AG04449 (cell line): ENCODE results near the gene SLC25A18.

Source experiments
- CTCF ChIA-PET: fragments of 350-600 bp; formaldehyde crosslinking; extraction: SDS; loops from one replicate; lab custom pipeline; 2021; ENCODE audit warnings: antibody characterized with exemption; lab: Yijun Ruan, JAX
- POLR2A ChIA-PET: fragments of 400-600, 350-600 bp; formaldehyde crosslinking; extraction: SDS; loops from one replicate; lab custom pipeline; 2020; ENCODE audit warnings: antibody characterized with exemption, inconsistent platforms; lab: Yijun Ruan, JAX
- DNase-seq: peaks from one replicate; pipeline ENCODE4 v3.0.0-alpha.2; 2010; ENCODE audit warnings: low read depth, low spot score
- H3K4me3 ChIP-seq: 2 replicates; pipeline ENCODE4 v1.5.1; 2011; ENCODE audit warnings: low read depth, mild to moderate bottlenecking, control low read depth, low read length
- TF ChIP-seq, protein P1 (sequence below): IDR thresholded peaks from one replicate; pipeline ENCODE4 v1.5.1; 2011; ENCODE audit warnings: mild to moderate bottlenecking, moderate library complexity, low read length, control low read depth, inconsistent platforms; ENCODE audit not compliant: insufficient read depth; ENCODE audit errors: missing control alignments

SLC25A18 gene

DNA sequence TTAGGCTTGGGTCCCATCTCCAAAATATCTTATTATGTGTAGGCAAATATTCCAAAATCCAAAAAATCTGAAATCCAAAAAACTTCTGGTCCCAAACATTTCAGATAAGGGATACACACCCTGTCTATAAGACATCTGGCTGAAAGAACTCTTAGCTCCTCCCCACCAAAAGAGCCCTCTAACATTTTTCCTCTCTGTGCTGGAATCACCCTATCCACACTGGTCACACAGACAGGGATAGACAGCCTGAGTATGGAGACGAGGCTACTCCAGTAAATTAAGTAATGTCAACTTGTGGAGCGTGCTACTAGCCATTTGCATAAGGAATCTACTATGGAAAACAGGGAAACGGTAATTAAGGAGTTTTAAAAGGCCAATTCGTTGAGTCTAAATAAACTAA lies 40.4 kb downstream of the SLC25A18 start:
- TF ChIP-seq, protein P1, sequence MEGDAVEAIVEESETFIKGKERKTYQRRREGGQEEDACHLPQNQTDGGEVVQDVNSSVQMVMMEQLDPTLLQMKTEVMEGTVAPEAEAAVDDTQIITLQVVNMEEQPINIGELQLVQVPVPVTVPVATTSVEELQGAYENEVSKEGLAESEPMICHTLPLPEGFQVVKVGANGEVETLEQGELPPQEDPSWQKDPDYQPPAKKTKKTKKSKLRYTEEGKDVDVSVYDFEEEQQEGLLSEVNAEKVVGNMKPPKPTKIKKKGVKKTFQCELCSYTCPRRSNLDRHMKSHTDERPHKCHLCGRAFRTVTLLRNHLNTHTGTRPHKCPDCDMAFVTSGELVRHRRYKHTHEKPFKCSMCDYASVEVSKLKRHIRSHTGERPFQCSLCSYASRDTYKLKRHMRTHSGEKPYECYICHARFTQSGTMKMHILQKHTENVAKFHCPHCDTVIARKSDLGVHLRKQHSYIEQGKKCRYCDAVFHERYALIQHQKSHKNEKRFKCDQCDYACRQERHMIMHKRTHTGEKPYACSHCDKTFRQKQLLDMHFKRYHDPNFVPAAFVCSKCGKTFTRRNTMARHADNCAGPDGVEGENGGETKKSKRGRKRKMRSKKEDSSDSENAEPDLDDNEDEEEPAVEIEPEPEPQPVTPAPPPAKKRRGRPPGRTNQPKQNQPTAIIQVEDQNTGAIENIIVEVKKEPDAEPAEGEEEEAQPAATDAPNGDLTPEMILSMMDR, result no peak
- DNase-seq, result no peak
- CTCF ChIA-PET, result interaction anchor here (0.6 kb wide), 1 partner anchor 432 kb away, joined by 3 read pairs; no protein-coding TSS in a partner anchor
- H3K4me3 ChIP-seq, result no peak overlapping the region
- POLR2A ChIA-PET, result no interaction called here

- POLR2A ChIA-PET, result no interaction called here
These were observed 43.2 kb downstream of the SLC25A18 start for GRCh38 chr22:17606496-17606895.

DNA sequence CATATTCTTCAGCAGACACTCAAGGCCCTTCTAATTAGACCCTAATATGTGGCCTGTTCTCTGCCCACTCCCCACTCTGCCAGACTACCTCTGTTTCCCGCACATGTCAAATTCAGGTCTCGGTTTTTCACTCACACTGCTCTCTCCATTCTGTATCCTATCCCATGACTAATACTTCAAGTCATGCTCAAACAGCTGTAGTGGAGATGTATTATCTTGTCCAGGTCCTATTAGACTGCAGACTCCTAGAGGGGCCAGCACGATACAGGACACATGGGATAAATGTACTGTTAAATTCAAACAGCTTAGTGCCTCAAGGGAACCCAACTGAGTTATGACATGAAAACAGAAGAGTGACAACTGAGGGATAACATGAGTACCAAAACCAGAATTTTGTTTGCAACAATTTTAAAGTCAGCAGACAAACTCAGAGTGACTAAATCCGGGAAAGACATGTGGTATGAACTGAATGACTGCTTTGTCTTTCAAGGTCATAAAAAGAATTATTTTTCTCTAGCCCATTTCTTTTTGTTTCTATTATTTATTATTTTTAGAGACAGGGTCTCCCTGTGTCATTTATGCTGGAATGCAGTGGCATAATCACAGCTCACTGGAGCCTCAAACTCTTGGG lies 44.7 kb downstream of the SLC25A18 start:
- CTCF ChIA-PET, result interaction anchor here (1.0 kb wide), 1 partner anchor 49 kb away, joined by 3 read pairs; no protein-coding TSS in a partner anchor
- H3K4me3 ChIP-seq, result no peak overlapping the region
- TF ChIP-seq, protein P1, result no peak
- DNase-seq, result no peak
- POLR2A ChIA-PET, result no interaction called here

More at GRCh38 chr22:17606496-17606895, 43.2 kb downstream of the SLC25A18 start:
- DNase-seq, result peak; percentile 36
- H3K4me3 ChIP-seq, result no peak overlapping the region
- CTCF ChIA-PET, result interaction anchor here (0.6 to 1.9 kb wide), 2 partner anchors 12 to 1653 kb away, joined by 4 to 6 read pairs; no protein-coding TSS in a partner anchor
- TF ChIP-seq, protein P1, result no peak

DNA sequence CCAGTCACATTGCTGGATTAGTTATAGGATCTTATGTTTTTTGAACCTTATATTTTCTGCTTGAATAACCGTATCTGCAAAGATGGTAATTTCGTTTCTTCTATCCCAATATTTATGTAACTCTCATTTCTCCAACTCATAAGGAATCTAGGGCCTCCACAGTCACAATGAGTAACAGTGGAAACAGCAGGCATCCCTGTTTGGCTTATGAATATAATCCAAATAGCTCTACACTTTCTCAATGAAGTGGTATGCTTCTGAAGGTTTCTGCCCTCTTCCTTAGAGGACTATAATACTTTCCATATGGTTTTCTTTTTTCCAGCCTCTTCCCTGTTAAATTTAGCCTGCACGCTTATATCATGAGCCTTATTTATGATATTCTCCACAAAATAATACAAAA lies 48.8 kb downstream of the SLC25A18 start:
- no peak overlapping the region for H3K4me3 ChIP-seq
- ChIA-PET POLR2A (interaction anchor here (0.9 kb wide), 1 partner anchor 27 kb away, joined by 3 read pairs; the partner anchor contains the start of gene BCL2L13), CTCF (no interaction called here)
- TF ChIP-seq, protein P1, result no peak
- no peak for DNase-seq

- ChIA-PET CTCF (no interaction called here), POLR2A (no interaction called here)
- no peak overlapping the region for H3K4me3 ChIP-seq
- DNase-seq, result no peak
- TF ChIP-seq, protein P1, result no peak
These were observed 50.0 kb downstream of the SLC25A18 start for GRCh38 chr22:17613280-17613679.

DNA sequence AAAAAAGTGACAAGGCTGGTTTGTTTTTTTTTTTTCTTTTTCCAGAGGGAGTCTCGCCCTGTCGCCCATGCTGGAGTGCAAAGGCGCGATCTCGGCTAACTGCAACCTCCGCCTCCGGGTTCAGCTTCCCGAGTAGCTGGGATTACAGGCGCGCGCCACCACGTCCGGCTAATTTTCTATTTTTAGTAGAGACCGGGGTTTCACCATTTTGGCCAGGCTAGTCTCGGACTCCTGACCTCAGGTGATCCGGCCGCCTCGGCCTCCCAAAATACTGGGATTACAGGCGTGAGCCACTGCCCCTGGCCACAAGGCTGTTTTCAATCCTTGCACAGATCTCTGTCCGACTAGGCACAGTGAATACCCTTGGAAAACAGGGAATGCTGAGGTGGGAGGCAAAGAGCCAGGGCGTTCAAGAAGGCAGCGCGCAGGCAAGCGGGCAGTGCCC lies 64.7 kb downstream of the SLC25A18 start:
- H3K4me3 ChIP-seq, result peak overlapping the region; percentile 100
- TF ChIP-seq, protein P1, result no peak
- ChIA-PET POLR2A (no interaction called here), CTCF (interaction anchor here (1.4 kb wide), 1 partner anchor 113 kb away, joined by 4 read pairs; no protein-coding TSS in a partner anchor)
- DNase-seq, result no peak
